Measurements from ENCODE around the gene CNR2.

CNR2 gene

DNA sequence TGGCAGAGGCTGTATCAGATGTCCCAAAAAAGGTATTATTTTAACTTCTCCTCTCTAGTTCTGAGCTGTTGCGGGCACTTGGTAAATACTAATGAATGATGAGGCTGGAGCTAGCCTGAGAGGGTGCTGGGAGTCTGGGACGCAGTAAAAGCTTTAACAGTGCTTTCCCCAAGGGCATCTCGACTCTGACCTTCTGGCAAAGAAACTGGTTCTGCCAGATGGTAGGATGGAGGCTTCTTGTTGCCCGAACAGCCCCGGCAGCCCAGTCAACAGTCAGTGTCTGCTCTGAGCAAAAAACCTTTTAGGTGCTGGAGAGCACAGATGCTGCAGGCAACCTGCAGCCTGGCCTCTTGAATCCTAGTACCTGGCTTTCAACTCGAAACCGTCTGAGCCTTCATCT, 43.9 kb upstream of the CNR2 start:
- no peak for TF ChIP-seq CTCF (IDR thresholded peaks at IDR 0.05; ENCODE audit: low read depth, low read length, missing control alignments)
- H3K4me3 ChIP-seq (ENCODE audit: low read depth, low read length) = no peak overlapping the region
- H3K27ac ChIP-seq = no peak overlapping the region

GRCh38 chr1:23953020-23953419, 39.9 kb upstream of the CNR2 start:
- DNase-seq = no peak
- no peaks in the 10 kb centered on the region for H3K27me3 ChIP-seq (replicated peaks)
- in situ Hi-C loops (cut with HindIII; ENCODE audit: low pct_ligation_motif_present, low sequenced_read_pairs) = no loop called here
- no peak overlapping the region for H3K27ac ChIP-seq
- no peak overlapping the region for H3K4me3 ChIP-seq (ENCODE audit: low read depth, low read length)
- H3K36me3 ChIP-seq (replicated peaks) = no peaks in the 10 kb centered on the region
- TF ChIP-seq CTCF (IDR thresholded peaks at IDR 0.05; ENCODE audit: low read depth, low read length, missing control alignments) = no peak

More for the DNA sequence above, 43.9 kb upstream of the CNR2 start:
- peaks cover 11% of the 10 kb centered on the region for H3K36me3 ChIP-seq (replicated peaks)
- no peaks in the 10 kb centered on the region for H3K27me3 ChIP-seq (replicated peaks)
- in situ Hi-C loops (cut with HindIII; ENCODE audit: low pct_ligation_motif_present, low sequenced_read_pairs) = no loop called here
- no peak for DNase-seq

DNA sequence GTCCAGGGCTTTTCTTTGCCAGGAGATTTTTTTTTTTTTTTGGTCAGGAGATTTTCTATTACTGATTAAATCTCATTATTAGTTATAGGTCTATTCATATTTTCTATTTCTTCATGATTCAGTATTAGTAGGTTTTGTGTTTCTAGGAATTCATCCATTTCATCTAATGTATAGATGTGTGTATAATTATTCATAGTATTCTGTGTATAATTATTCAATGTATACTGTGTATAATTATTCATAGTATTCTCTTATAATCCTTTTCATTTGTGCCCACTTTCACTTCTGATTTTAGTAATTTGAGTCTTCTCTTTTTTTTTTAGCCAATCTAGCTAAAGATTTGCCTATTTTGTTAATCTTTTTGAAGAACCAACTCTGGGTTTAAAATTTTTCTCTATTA, 34.2 kb upstream of the CNR2 start:
- no peak for TF ChIP-seq CTCF (IDR thresholded peaks at IDR 0.05; ENCODE audit: low read depth, low read length, missing control alignments)
- no peak overlapping the region for H3K27ac ChIP-seq
- no peaks in the 10 kb centered on the region for H3K36me3 ChIP-seq (replicated peaks)
- H3K4me3 ChIP-seq (ENCODE audit: low read depth, low read length) = no peak overlapping the region
- H3K27me3 ChIP-seq (replicated peaks) = no peaks in the 10 kb centered on the region
- in situ Hi-C loops (cut with HindIII; ENCODE audit: low pct_ligation_motif_present, low sequenced_read_pairs) = no loop called here
- DNase-seq = no peak

DNA sequence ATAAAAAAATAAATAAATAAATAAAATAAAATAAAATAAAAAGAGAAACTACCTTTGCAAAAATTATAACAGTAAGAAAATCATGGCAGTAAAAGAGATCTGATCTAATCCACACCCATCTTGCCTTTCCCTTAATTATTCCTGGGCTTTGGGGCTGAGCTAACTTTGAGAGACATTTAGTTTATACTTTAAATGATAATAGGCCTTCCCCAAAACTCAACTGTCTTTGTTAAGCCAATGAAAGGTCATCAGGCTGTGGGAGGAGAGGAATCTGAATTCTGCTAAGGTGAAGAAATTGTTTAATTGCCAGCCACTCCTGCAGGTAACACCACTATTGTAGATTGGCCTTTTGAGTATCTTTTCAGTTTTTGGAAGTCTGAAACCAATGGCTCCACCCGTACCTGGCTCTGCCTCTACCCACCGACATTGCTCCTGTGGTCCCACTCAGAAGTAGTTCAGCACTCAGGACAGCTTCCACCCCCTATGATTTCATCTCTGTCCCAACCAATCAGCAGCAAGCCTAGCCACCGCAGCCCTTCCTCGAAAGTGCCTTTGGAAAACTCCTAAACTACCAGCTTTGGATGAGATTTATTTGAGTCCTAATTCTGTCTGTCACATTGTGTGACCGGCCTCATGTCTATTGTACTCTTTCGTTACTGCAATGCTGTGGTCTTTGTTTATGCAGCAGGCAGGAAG, 23.5 kb upstream of the CNR2 start:
- Histone ChIP-seq H3K36me3 (replicated peaks) (no peaks in the 10 kb centered on the region), H3K4me3 (ENCODE audit: low read depth, low read length) (no peak overlapping the region), H3K27ac (no peak overlapping the region), H3K27me3 (replicated peaks) (no peaks in the 10 kb centered on the region)
- DNase-seq = no peak
- in situ Hi-C loops (cut with HindIII; ENCODE audit: low pct_ligation_motif_present, low sequenced_read_pairs) = no loop called here
- TF ChIP-seq CTCF (IDR thresholded peaks at IDR 0.05; ENCODE audit: low read depth, low read length, missing control alignments) = no peak

GRCh38 chr1:23931491-23931880, 18.3 kb upstream of the CNR2 start:
- no peak for TF ChIP-seq CTCF (IDR thresholded peaks at IDR 0.05; ENCODE audit: low read depth, low read length, missing control alignments)
- in situ Hi-C loops (cut with HindIII; ENCODE audit: low pct_ligation_motif_present, low sequenced_read_pairs) = no loop called here
- DNase-seq = no peak

More at GRCh38 chr1:23931491-23931880, 18.3 kb upstream of the CNR2 start:
- H3K27me3 ChIP-seq (replicated peaks) = no peaks in the 10 kb centered on the region
- H3K4me3 ChIP-seq (ENCODE audit: low read depth, low read length) = no peak overlapping the region
- no peak overlapping the region for H3K27ac ChIP-seq
- no peaks in the 10 kb centered on the region for H3K36me3 ChIP-seq (replicated peaks)
